Neural cell (in vitro differentiated cells): Measurements from ENCODE around the gene IGF2R. TPM values are rescaled to one million over a fixed set of nuclear protein-coding genes. Genes with fewer than 3 reads are reported as not detected.

Source experiments
- H2AFZ ChIP-seq: fragments of 200-600, 300-800 bp; sonication (generic), shearing (Covaris generic); 2 replicates; pipeline ENCODE4 v1.6.0; 2014; ENCODE audit warnings: low read depth, mild to moderate bottlenecking, antibody characterized with exemption, low read length, moderate library complexity
- H3F3A ChIP-seq: fragments of 200-600 bp; shearing (Covaris generic); 2 replicates; pipeline ENCODE4 v1.6.1; 2016; ENCODE audit warnings: mild to moderate bottlenecking, moderate library complexity, mixed read lengths, antibody characterized with exemption, low read length; ENCODE audit not compliant: insufficient read depth, poor library complexity, severe bottlenecking
- H3K27ac ChIP-seq: fragments of 200-600, 300-800 bp; sonication (generic), shearing (Covaris generic); 2 replicates; pipeline ENCODE4 v1.5.1; 2014; ENCODE audit warnings: mild to moderate bottlenecking, low read length, moderate library complexity
- H3K27me3 ChIP-seq: fragments of 300-800, 200-600 bp; sonication (generic), shearing (Covaris generic); 2 replicates; pipeline ENCODE4 v1.6.0; 2014; ENCODE audit warnings: mild to moderate bottlenecking, low read depth, low read length, moderate library complexity; ENCODE audit not compliant: insufficient read depth
- H3K36me3 ChIP-seq: fragments of 300-800, 200-600 bp; sonication (generic), shearing (Covaris generic); 2 replicates; pipeline ENCODE4 v1.5.1; 2014; ENCODE audit warnings: mild to moderate bottlenecking, antibody characterized with exemption, low read length, moderate library complexity; ENCODE audit not compliant: insufficient read depth
- H3K4me2 ChIP-seq: fragments of 300-800, 200-600 bp; sonication (generic), shearing (Covaris generic); 2 replicates; pipeline ENCODE4 v1.6.0; 2014; ENCODE audit warnings: mild to moderate bottlenecking, low read length
- H3K4me3 ChIP-seq: fragments of 300-800, 200-600 bp; sonication (generic), shearing (Covaris generic); 2 replicates; pipeline ENCODE4 v1.5.1; 2014; ENCODE audit warnings: mild to moderate bottlenecking, low read length, moderate library complexity
- H3K79me2 ChIP-seq: fragments of 200-600 bp; shearing (Covaris generic); replicated peaks from 2 replicates; pipeline ENCODE4 v1.6.0; 2014; ENCODE audit warnings: mild to moderate bottlenecking, low read length, moderate library complexity; ENCODE audit not compliant: insufficient read depth
- H3K9ac ChIP-seq: fragments of 300-800, 200-600 bp; sonication (generic), shearing (Covaris generic); 2 replicates; pipeline ENCODE4 v1.6.1; 2016; ENCODE audit warnings: mild to moderate bottlenecking, low read length, mixed read lengths
- H3K9me2 ChIP-seq: fragments of 200-600 bp; shearing (Covaris generic); 2 replicates; pipeline ENCODE4 v1.6.1; 2016; ENCODE audit warnings: mild to moderate bottlenecking, low read length, mixed read lengths; ENCODE audit not compliant: insufficient read depth
- H3K9me3 ChIP-seq: fragments of 200-600, 300-800 bp; sonication (generic), shearing (Covaris generic); 2 replicates; pipeline ENCODE4 v1.6.1; 2016; ENCODE audit warnings: mild to moderate bottlenecking, mixed run types, low read length, moderate library complexity, mixed read lengths
- H4K20me1 ChIP-seq: fragments of 200-600 bp; shearing (Covaris generic); 2 replicates; pipeline ENCODE4 v1.6.1; 2016; ENCODE audit warnings: mild to moderate bottlenecking, mixed run types; ENCODE audit not compliant: insufficient read depth
- EP300 ChIP-seq: fragments of 450-650 bp; conservative IDR thresholded peaks from 2 replicates; pipeline ENCODE4 v1.6.1; 2014; ENCODE audit warnings: antibody characterized with exemption, mild to moderate bottlenecking, moderate library complexity; ENCODE audit not compliant: poor library complexity, severe bottlenecking
- EZH2 ChIP-seq: fragments of 200-600, 300-800 bp; shearing (Covaris generic), sonication (generic); IDR thresholded peaks from 2 replicates; pipeline ENCODE4 v1.6.1; 2014; ENCODE audit warnings: antibody characterized with exemption, low read length, borderline replicate concordance, mild to moderate bottlenecking; ENCODE audit not compliant: insufficient read depth, poor library complexity, severe bottlenecking
- MXI1 ChIP-seq: fragments of 450-650 bp; conservative IDR thresholded peaks from 2 replicates; pipeline ENCODE4 v1.6.1; 2014; ENCODE audit warnings: antibody characterized with exemption, mild to moderate bottlenecking; ENCODE audit not compliant: poor library complexity, severe bottlenecking
- POLR2AphosphoS5 ChIP-seq: IDR thresholded peaks from 2 replicates; pipeline ENCODE4 v1.6.1; 2012
- RAD21 ChIP-seq: fragments of 450-650 bp; conservative IDR thresholded peaks from 2 replicates; pipeline ENCODE4 v1.6.1; 2014; ENCODE audit warnings: antibody characterized with exemption, mild to moderate bottlenecking, moderate library complexity
- SMC3 ChIP-seq: fragments of 450-650 bp; conservative IDR thresholded peaks from 2 replicates; pipeline ENCODE4 v1.6.1; 2014; ENCODE audit warnings: antibody characterized with exemption, mild to moderate bottlenecking, moderate library complexity; ENCODE audit not compliant: poor library complexity
- TAF1 ChIP-seq: IDR thresholded peaks from 2 replicates; pipeline ENCODE4 v1.6.1; 2012; ENCODE audit warnings: low read depth
- polyA plus RNA-seq: library from polyadenylated mRNA; depleted of rRNA; stranded (reverse); fragments of >200 nt; gene quantifications from 2 replicates; pipeline ENCODE4 v1.2.3, GENCODE V29; 2014
- TF ChIP-seq, protein P1 (sequence below): fragments of 450-650 bp; IDR thresholded peaks from 2 replicates; pipeline ENCODE4 v1.5.1; 2014; ENCODE audit warnings: antibody characterized with exemption, mild to moderate bottlenecking, moderate library complexity; ENCODE audit not compliant: poor library complexity, severe bottlenecking
- TF ChIP-seq, protein P2 (sequence below): IDR thresholded peaks from 2 replicates; pipeline ENCODE4 v1.6.1; 2012; ENCODE audit warnings: borderline replicate concordance

The IGF2R gene
- polyA plus RNA-seq, 1 donor from 2014 or later: 15.0 TPM

DNA sequence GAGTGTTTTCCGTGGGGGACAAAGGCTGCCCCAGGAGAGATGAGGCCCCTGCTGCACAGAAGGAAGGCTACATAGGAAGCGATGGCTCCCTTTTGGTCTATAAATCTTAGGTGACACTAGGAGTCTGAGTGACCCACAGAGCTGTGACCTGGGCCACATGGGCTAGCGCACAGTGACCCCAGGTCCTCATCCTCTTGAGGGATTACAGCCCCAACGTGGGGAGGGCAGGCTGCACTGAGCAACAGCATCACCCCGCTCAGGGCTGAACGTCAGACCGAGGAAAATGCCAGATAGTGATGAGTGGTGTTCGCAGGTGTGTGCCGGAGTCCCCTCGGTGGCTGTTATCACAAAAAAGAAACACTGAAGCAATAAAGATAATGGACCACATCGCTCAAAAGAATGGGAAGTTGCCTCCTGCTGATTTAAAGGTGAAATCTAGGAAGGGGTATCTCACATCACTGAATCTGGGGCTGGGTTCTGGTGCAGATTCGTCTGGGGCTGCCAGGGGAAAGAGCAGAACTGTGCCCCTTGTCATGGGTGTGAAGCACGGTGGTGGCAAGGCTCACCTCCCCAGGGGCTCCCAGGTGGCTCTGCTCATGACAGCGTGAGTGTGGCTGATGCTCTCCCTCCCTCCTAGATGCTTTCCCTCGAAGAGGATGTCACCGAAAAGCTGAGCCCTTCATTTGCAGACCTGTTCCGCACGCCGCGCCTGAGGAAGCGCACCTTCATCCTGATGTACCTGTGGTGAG, 167.2 kb downstream of the IGF2R start:
- H3K9ac ChIP-seq: no peak overlapping the region
- no peak overlapping the region for H3K4me2 ChIP-seq
- no peaks in the 10 kb centered on the region for H3K79me2 ChIP-seq
- H3K4me3 ChIP-seq: no peak overlapping the region
- no peak overlapping the region for H3K27ac ChIP-seq
- no peaks in the 10 kb centered on the region for H3K9me3 ChIP-seq
- no peaks in the 10 kb centered on the region for H3K9me2 ChIP-seq
- H3K36me3 ChIP-seq: no peaks in the 10 kb centered on the region
- no peaks in the 10 kb centered on the region for H3K27me3 ChIP-seq
- TF ChIP-seq, protein P1, sequence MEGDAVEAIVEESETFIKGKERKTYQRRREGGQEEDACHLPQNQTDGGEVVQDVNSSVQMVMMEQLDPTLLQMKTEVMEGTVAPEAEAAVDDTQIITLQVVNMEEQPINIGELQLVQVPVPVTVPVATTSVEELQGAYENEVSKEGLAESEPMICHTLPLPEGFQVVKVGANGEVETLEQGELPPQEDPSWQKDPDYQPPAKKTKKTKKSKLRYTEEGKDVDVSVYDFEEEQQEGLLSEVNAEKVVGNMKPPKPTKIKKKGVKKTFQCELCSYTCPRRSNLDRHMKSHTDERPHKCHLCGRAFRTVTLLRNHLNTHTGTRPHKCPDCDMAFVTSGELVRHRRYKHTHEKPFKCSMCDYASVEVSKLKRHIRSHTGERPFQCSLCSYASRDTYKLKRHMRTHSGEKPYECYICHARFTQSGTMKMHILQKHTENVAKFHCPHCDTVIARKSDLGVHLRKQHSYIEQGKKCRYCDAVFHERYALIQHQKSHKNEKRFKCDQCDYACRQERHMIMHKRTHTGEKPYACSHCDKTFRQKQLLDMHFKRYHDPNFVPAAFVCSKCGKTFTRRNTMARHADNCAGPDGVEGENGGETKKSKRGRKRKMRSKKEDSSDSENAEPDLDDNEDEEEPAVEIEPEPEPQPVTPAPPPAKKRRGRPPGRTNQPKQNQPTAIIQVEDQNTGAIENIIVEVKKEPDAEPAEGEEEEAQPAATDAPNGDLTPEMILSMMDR: no peak
- TF ChIP-seq EZH2 (no peak), TAF1 (no peak), MXI1 (no peak), POLR2AphosphoS5 (no peak), RAD21 (no peak), EP300 (no peak), SMC3 (no peak)
- TF ChIP-seq, protein P2, sequence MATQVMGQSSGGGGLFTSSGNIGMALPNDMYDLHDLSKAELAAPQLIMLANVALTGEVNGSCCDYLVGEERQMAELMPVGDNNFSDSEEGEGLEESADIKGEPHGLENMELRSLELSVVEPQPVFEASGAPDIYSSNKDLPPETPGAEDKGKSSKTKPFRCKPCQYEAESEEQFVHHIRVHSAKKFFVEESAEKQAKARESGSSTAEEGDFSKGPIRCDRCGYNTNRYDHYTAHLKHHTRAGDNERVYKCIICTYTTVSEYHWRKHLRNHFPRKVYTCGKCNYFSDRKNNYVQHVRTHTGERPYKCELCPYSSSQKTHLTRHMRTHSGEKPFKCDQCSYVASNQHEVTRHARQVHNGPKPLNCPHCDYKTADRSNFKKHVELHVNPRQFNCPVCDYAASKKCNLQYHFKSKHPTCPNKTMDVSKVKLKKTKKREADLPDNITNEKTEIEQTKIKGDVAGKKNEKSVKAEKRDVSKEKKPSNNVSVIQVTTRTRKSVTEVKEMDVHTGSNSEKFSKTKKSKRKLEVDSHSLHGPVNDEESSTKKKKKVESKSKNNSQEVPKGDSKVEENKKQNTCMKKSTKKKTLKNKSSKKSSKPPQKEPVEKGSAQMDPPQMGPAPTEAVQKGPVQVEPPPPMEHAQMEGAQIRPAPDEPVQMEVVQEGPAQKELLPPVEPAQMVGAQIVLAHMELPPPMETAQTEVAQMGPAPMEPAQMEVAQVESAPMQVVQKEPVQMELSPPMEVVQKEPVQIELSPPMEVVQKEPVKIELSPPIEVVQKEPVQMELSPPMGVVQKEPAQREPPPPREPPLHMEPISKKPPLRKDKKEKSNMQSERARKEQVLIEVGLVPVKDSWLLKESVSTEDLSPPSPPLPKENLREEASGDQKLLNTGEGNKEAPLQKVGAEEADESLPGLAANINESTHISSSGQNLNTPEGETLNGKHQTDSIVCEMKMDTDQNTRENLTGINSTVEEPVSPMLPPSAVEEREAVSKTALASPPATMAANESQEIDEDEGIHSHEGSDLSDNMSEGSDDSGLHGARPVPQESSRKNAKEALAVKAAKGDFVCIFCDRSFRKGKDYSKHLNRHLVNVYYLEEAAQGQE: no peak
- no peak overlapping the region for H2AFZ ChIP-seq
- no peaks in the 10 kb centered on the region for H4K20me1 ChIP-seq
- H3F3A ChIP-seq: no peaks in the 10 kb centered on the region

DNA sequence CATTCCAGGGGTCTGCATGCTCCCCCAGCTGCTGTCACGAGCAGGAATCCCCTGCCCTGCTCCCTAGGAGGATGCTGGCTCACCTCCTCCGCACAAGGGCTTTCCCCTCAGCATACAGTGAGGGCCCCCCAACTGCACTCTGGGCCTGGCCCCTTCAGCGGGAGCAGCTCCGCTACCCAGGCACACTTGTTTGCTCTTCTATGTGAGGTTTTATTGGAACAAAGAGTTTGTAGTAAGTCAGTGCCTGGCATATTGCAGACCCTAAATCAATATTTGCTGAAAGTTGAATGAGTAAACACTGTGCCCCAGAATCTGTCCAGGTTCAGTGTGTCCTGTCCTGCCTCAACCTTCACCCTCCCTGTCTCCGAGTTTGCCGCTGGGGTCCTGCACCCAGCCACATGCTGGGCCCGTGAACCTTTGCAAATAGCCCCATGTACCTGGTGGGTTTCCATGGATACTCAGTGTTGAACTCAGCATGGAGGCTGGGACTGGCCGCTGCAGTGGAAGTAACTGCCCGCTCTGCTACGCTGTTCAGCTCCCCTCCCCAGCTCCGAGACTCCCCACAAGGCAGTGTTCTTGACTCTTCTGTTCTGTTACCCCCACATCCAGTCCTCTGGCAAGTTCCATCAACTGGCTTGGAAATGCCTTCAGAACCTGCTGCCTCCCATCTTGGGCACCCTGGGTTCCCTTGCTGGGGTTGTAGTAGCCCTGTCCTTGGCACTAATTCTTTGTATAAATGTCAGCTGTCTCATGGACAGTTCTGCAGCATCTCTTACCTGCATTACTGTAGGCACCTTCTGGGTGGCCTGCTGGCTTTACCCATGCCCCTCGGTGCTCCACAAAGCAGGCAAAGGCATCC, 168.5 kb downstream of the IGF2R start:
- Histone ChIP-seq H2AFZ (no peak overlapping the region), H3K27ac (no peak overlapping the region), H3K27me3 (no peaks in the 10 kb centered on the region), H3K36me3 (no peaks in the 10 kb centered on the region), H3K9ac (no peak overlapping the region), H3K79me2 (no peaks in the 10 kb centered on the region), H3K4me3 (no peak overlapping the region), H3K4me2 (no peak overlapping the region), H3F3A (no peaks in the 10 kb centered on the region), H4K20me1 (no peaks in the 10 kb centered on the region), H3K9me3 (no peaks in the 10 kb centered on the region), H3K9me2 (no peaks in the 10 kb centered on the region)
- TF ChIP-seq MXI1 (no peak), POLR2AphosphoS5 (no peak), EP300 (no peak), TAF1 (no peak)
- TF ChIP-seq, protein P2: no peak
